Umbilical cord (tissue), 2 donors: ENCODE measurements around the gene DGKI. TPM values are rescaled to one million over a fixed set of nuclear protein-coding genes. Genes with fewer than 3 reads are reported as not detected.
"Not testable (repeated sequence)": the region's sequence is repeated elsewhere in the genome, so short reads cannot be mapped to it uniquely, and the experiment has no call there.

ENCODE experiments used
- DNase-seq: peaks from one replicate; pipeline ENCODE4 v3.0.0-alpha.2; 2015; ENCODE audit warnings: low spot score
- total RNA-seq: library from RNA; depleted of rRNA; stranded (reverse); fragments of >200 nt; gene quantifications from one replicate; pipeline ENCODE4 v1.2.3, GENCODE V29; 2014; ENCODE audit warnings: low replicate concordance; ENCODE audit not compliant: insufficient read depth

DGKI gene
- total RNA-seq, 1 donor from 2014 or later: 76.1 TPM

GRCh38 chr7:137742051-137742450 is 104.7 kb downstream of the DGKI start:
- DNase-seq: no peak

- DNase-seq: no peak
These were observed 105.3 kb downstream of the DGKI start for GRCh38 chr7:137741443-137741842.

- no peak for DNase-seq
These were observed 112.6 kb downstream of the DGKI start for GRCh38 chr7:137734221-137734620.

GRCh38 chr7:137732168-137732567 is 114.6 kb downstream of the DGKI start:
- no peak for DNase-seq

GRCh38 chr7:137731436-137731835 is 115.3 kb downstream of the DGKI start:
- no peak for DNase-seq

GRCh38 chr7:137728426-137728825 is 118.3 kb downstream of the DGKI start:
- DNase-seq: no peak

- DNase-seq: no peak
These were observed 119.4 kb downstream of the DGKI start for GRCh38 chr7:137727413-137727812.

GRCh38 chr7:137718355-137718754 is 128.4 kb downstream of the DGKI start:
- DNase-seq: no peak

- DNase-seq: no peak
These were observed 128.9 kb downstream of the DGKI start for GRCh38 chr7:137717811-137718271.

GRCh38 chr7:137717045-137717444 is 129.7 kb downstream of the DGKI start:
- DNase-seq: no peak

- no peak for DNase-seq
These were observed 130.7 kb downstream of the DGKI start for GRCh38 chr7:137716061-137716460.

- DNase-seq: no peak
These were observed 131.2 kb downstream of the DGKI start for GRCh38 chr7:137715533-137715932.

GRCh38 chr7:137715121-137715520 is 131.7 kb downstream of the DGKI start:
- no peak for DNase-seq

GRCh38 chr7:137706330-137706729 is 140.4 kb downstream of the DGKI start:
- DNase-seq: not testable (repeated sequence)

- DNase-seq: no peak
These were observed 142.1 kb downstream of the DGKI start for GRCh38 chr7:137704723-137705122.

GRCh38 chr7:137703291-137704010 is 143.3 kb downstream of the DGKI start:
- no peak for DNase-seq

GRCh38 chr7:137696988-137697387 is 149.8 kb downstream of the DGKI start:
- DNase-seq: no peak

GRCh38 chr7:137696376-137696775 is 150.4 kb downstream of the DGKI start:
- no peak for DNase-seq

GRCh38 chr7:137695942-137696341 is 150.8 kb downstream of the DGKI start:
- DNase-seq: no peak

GRCh38 chr7:137695494-137695893 is 151.3 kb downstream of the DGKI start:
- no peak for DNase-seq

- DNase-seq: no peak
These were observed 152.4 kb downstream of the DGKI start for GRCh38 chr7:137694405-137694804.

- DNase-seq: no peak
These were observed 154.4 kb downstream of the DGKI start for GRCh38 chr7:137692399-137692798.

GRCh38 chr7:137691566-137691965 is 155.2 kb downstream of the DGKI start:
- no peak for DNase-seq

- no peak for DNase-seq
These were observed 156.1 kb downstream of the DGKI start for GRCh38 chr7:137690635-137691034.
